ENCODE measurements around the gene C19orf81.
"Not testable (repeated sequence)": the region's sequence is repeated elsewhere in the genome, so short reads cannot be mapped to it uniquely, and the experiment has no call there.

The C19orf81 gene

GRCh38 chr19:50649433-50650391 is at the start of gene C19orf81:
TSS of gene C19orf81 (plus strand) at chr19:50649445. CDS start at chr19:50649445, 0 bp downstream.
- no peak within 1 kb of the TSS for H3K9ac ChIP-seq (ENCODE audit: low read depth in 1 of 2, low read length in 2 of 2)
- H3K4me1 ChIP-seq (ENCODE audit: control insufficient read depth in 2 of 2, insufficient read depth in 2 of 2, low read length in 2 of 2), result no peaks in the 10 kb centered on the region
- no peak within 1 kb of the TSS for H3K4me3 ChIP-seq (ENCODE audit: low read length in 2 of 2)
- no peak within 1 kb of the TSS for H3K27ac ChIP-seq (ENCODE audit: low read depth in 2 of 2, low read length in 2 of 2)
- no peaks in the 10 kb centered on the region for H3K36me3 ChIP-seq (ENCODE audit: control insufficient read depth in 2 of 2, insufficient read depth in 2 of 2, low read length in 2 of 2)
- peaks cover 5 to 8% of the 10 kb centered on the region in 2 donors for H3K27me3 ChIP-seq (ENCODE audit: control insufficient read depth in 2 of 2, insufficient read depth in 2 of 2, low read length in 2 of 2)
- no peaks in the 10 kb centered on the region for H3K9me3 ChIP-seq (ENCODE audit: control insufficient read depth in 2 of 2, low read length in 2 of 2)

GRCh38 chr19:50601407-50602088 is 47.7 kb upstream of the C19orf81 start:
- no peak overlapping the region for H3K4me3 ChIP-seq (ENCODE audit: low read length in 2 of 2)
- H3K9ac ChIP-seq (ENCODE audit: low read depth in 1 of 2, low read length in 2 of 2), result no peak overlapping the region
- H3K4me1 ChIP-seq (ENCODE audit: control insufficient read depth in 2 of 2, insufficient read depth in 2 of 2, low read length in 2 of 2), result no peaks in the 10 kb centered on the region
- H3K9me3 ChIP-seq (ENCODE audit: control insufficient read depth in 2 of 2, low read length in 2 of 2), result no peaks in the 10 kb centered on the region
- H3K27me3 ChIP-seq (ENCODE audit: control insufficient read depth in 2 of 2, insufficient read depth in 2 of 2, low read length in 2 of 2), result peaks cover 0 to 4% of the 10 kb centered on the region in 2 donors
- no peak overlapping the region for H3K27ac ChIP-seq (ENCODE audit: low read depth in 2 of 2, low read length in 2 of 2)
- H3K36me3 ChIP-seq (ENCODE audit: control insufficient read depth in 2 of 2, insufficient read depth in 2 of 2, low read length in 2 of 2), result no peaks in the 10 kb centered on the region

GRCh38 chr19:50602089-50602422 is 47.2 kb upstream of the C19orf81 start:
- Histone ChIP-seq H3K36me3 (ENCODE audit: control insufficient read depth in 2 of 2, insufficient read depth in 2 of 2, low read length in 2 of 2) (no peaks in the 10 kb centered on the region), H3K27ac (ENCODE audit: low read depth in 2 of 2, low read length in 2 of 2) (no peak overlapping the region), H3K9ac (ENCODE audit: low read depth in 1 of 2, low read length in 2 of 2) (no peak overlapping the region), H3K27me3 (ENCODE audit: control insufficient read depth in 2 of 2, insufficient read depth in 2 of 2, low read length in 2 of 2) (peaks cover 0 to 4% of the 10 kb centered on the region in 2 donors), H3K4me1 (ENCODE audit: control insufficient read depth in 2 of 2, insufficient read depth in 2 of 2, low read length in 2 of 2) (no peaks in the 10 kb centered on the region), H3K9me3 (ENCODE audit: control insufficient read depth in 2 of 2, low read length in 2 of 2) (no peaks in the 10 kb centered on the region), H3K4me3 (ENCODE audit: low read length in 2 of 2) (no peak overlapping the region)

GRCh38 chr19:50602496-50602895 is 46.7 kb upstream of the C19orf81 start:
- Histone ChIP-seq H3K27ac (ENCODE audit: low read depth in 2 of 2, low read length in 2 of 2) (no peak overlapping the region), H3K4me1 (ENCODE audit: control insufficient read depth in 2 of 2, insufficient read depth in 2 of 2, low read length in 2 of 2) (no peaks in the 10 kb centered on the region), H3K9ac (ENCODE audit: low read depth in 1 of 2, low read length in 2 of 2) (no peak overlapping the region), H3K4me3 (ENCODE audit: low read length in 2 of 2) (no peak overlapping the region), H3K36me3 (ENCODE audit: control insufficient read depth in 2 of 2, insufficient read depth in 2 of 2, low read length in 2 of 2) (no peaks in the 10 kb centered on the region), H3K9me3 (ENCODE audit: control insufficient read depth in 2 of 2, low read length in 2 of 2) (no peaks in the 10 kb centered on the region), H3K27me3 (ENCODE audit: control insufficient read depth in 2 of 2, insufficient read depth in 2 of 2, low read length in 2 of 2) (peaks cover 0 to 4% of the 10 kb centered on the region in 2 donors)

GRCh38 chr19:50602935-50603334 is 46.3 kb upstream of the C19orf81 start:
- Histone ChIP-seq H3K27me3 (ENCODE audit: control insufficient read depth in 2 of 2, insufficient read depth in 2 of 2, low read length in 2 of 2) (peaks cover 0 to 4% of the 10 kb centered on the region in 2 donors), H3K4me3 (ENCODE audit: low read length in 2 of 2) (no peak overlapping the region), H3K9me3 (ENCODE audit: control insufficient read depth in 2 of 2, low read length in 2 of 2) (no peaks in the 10 kb centered on the region), H3K9ac (ENCODE audit: low read depth in 1 of 2, low read length in 2 of 2) (no peak overlapping the region), H3K36me3 (ENCODE audit: control insufficient read depth in 2 of 2, insufficient read depth in 2 of 2, low read length in 2 of 2) (no peaks in the 10 kb centered on the region), H3K27ac (ENCODE audit: low read depth in 2 of 2, low read length in 2 of 2) (no peak overlapping the region), H3K4me1 (ENCODE audit: control insufficient read depth in 2 of 2, insufficient read depth in 2 of 2, low read length in 2 of 2) (no peaks in the 10 kb centered on the region)

GRCh38 chr19:50604264-50605073 is 44.8 kb upstream of the C19orf81 start:
- not testable (repeated sequence) for H3K9ac ChIP-seq (ENCODE audit: low read depth in 1 of 2, low read length in 2 of 2); H3K4me3 ChIP-seq (ENCODE audit: low read length in 2 of 2); H3K9me3 ChIP-seq (ENCODE audit: control insufficient read depth in 2 of 2, low read length in 2 of 2); H3K27ac ChIP-seq (ENCODE audit: low read depth in 2 of 2, low read length in 2 of 2); H3K36me3 ChIP-seq (ENCODE audit: control insufficient read depth in 2 of 2, insufficient read depth in 2 of 2, low read length in 2 of 2); H3K27me3 ChIP-seq (ENCODE audit: control insufficient read depth in 2 of 2, insufficient read depth in 2 of 2, low read length in 2 of 2); H3K4me1 ChIP-seq (ENCODE audit: control insufficient read depth in 2 of 2, insufficient read depth in 2 of 2, low read length in 2 of 2)

- H3K27ac ChIP-seq (ENCODE audit: low read depth in 2 of 2, low read length in 2 of 2); H3K36me3 ChIP-seq (ENCODE audit: control insufficient read depth in 2 of 2, insufficient read depth in 2 of 2, low read length in 2 of 2); H3K9ac ChIP-seq (ENCODE audit: low read depth in 1 of 2, low read length in 2 of 2); H3K4me3 ChIP-seq (ENCODE audit: low read length in 2 of 2); H3K27me3 ChIP-seq (ENCODE audit: control insufficient read depth in 2 of 2, insufficient read depth in 2 of 2, low read length in 2 of 2); H3K9me3 ChIP-seq (ENCODE audit: control insufficient read depth in 2 of 2, low read length in 2 of 2); H3K4me1 ChIP-seq (ENCODE audit: control insufficient read depth in 2 of 2, insufficient read depth in 2 of 2, low read length in 2 of 2): not testable (repeated sequence)
Measured at GRCh38 chr19:50606059-50606836, 43.0 kb upstream of the C19orf81 start.

GRCh38 chr19:50607388-50607787 is 41.9 kb upstream of the C19orf81 start:
- H3K4me1 ChIP-seq (ENCODE audit: control insufficient read depth in 2 of 2, insufficient read depth in 2 of 2, low read length in 2 of 2), result no peaks in the 10 kb centered on the region
- H3K36me3 ChIP-seq (ENCODE audit: control insufficient read depth in 2 of 2, insufficient read depth in 2 of 2, low read length in 2 of 2), result no peaks in the 10 kb centered on the region
- H3K27ac ChIP-seq (ENCODE audit: low read depth in 2 of 2, low read length in 2 of 2), result no peak overlapping the region
- H3K9me3 ChIP-seq (ENCODE audit: control insufficient read depth in 2 of 2, low read length in 2 of 2), result peaks cover 0 to 2% of the 10 kb centered on the region in 2 donors
- H3K4me3 ChIP-seq (ENCODE audit: low read length in 2 of 2), result no peak overlapping the region
- peaks cover 0 to 2% of the 10 kb centered on the region in 2 donors for H3K27me3 ChIP-seq (ENCODE audit: control insufficient read depth in 2 of 2, insufficient read depth in 2 of 2, low read length in 2 of 2)
- no peak overlapping the region for H3K9ac ChIP-seq (ENCODE audit: low read depth in 1 of 2, low read length in 2 of 2)

GRCh38 chr19:50607874-50608785 is 41.1 kb upstream of the C19orf81 start:
- peaks cover 0 to 2% of the 10 kb centered on the region in 2 donors for H3K27me3 ChIP-seq (ENCODE audit: control insufficient read depth in 2 of 2, insufficient read depth in 2 of 2, low read length in 2 of 2)
- H3K4me3 ChIP-seq (ENCODE audit: low read length in 2 of 2), result no peak overlapping the region
- no peak overlapping the region for H3K27ac ChIP-seq (ENCODE audit: low read depth in 2 of 2, low read length in 2 of 2)

More at GRCh38 chr19:50607874-50608785, 41.1 kb upstream of the C19orf81 start:
- Histone ChIP-seq H3K4me1 (ENCODE audit: control insufficient read depth in 2 of 2, insufficient read depth in 2 of 2, low read length in 2 of 2) (no peaks in the 10 kb centered on the region), H3K9me3 (ENCODE audit: control insufficient read depth in 2 of 2, low read length in 2 of 2) (peaks cover 0 to 2% of the 10 kb centered on the region in 2 donors), H3K36me3 (ENCODE audit: control insufficient read depth in 2 of 2, insufficient read depth in 2 of 2, low read length in 2 of 2) (no peaks in the 10 kb centered on the region), H3K9ac (ENCODE audit: low read depth in 1 of 2, low read length in 2 of 2) (no peak overlapping the region)
